Smooth muscle cell (in vitro differentiated cells): ENCODE results near the gene CNOT6. TPM values are rescaled to one million over a fixed set of nuclear protein-coding genes. Genes with fewer than 3 reads are reported as not detected.

ENCODE experiments used
- DNase-seq: peaks from one replicate; lab custom pipeline; 2025; ENCODE audit not compliant: unreplicated experiment; lab: John Stamatoyannopoulos, UW
- H2AFZ ChIP-seq: fragments of 200-600 bp; sonication (generic); 2 replicates; pipeline ENCODE4 v1.6.0; 2016; ENCODE audit warnings: antibody characterized with exemption, low read depth, mild to moderate bottlenecking
- H3F3A ChIP-seq: fragments of 200-600 bp; sonication (generic); 2 replicates; pipeline ENCODE4 v1.6.0; 2017; ENCODE audit warnings: antibody characterized with exemption, low read depth
- H3K27ac ChIP-seq: fragments of 200-600 bp; sonication (generic); 2 replicates; pipeline ENCODE4 v1.5.1; 2016; ENCODE audit warnings: low read depth, mild to moderate bottlenecking
- H3K27me3 ChIP-seq: fragments of 200-600 bp; sonication (generic); 2 replicates; pipeline ENCODE4 v1.6.1; 2016; ENCODE audit warnings: low read depth, mild to moderate bottlenecking
- H3K36me3 ChIP-seq: fragments of 200-600 bp; sonication (generic); 2 replicates; pipeline ENCODE4 v1.5.1; 2016; ENCODE audit warnings: low read depth
- H3K4me1 ChIP-seq: fragments of 200-600 bp; sonication (generic); 2 replicates; pipeline ENCODE4 v1.5.1; 2016; ENCODE audit warnings: low read depth
- H3K4me2 ChIP-seq: fragments of 200-600 bp; sonication (generic); 2 replicates; pipeline ENCODE4 v1.6.0; 2016; ENCODE audit warnings: mild to moderate bottlenecking
- H3K4me3 ChIP-seq: fragments of 200-600 bp; sonication (generic); 2 replicates; pipeline ENCODE4 v1.5.1; 2016; ENCODE audit warnings: mild to moderate bottlenecking
- H3K79me2 ChIP-seq: fragments of 200-600 bp; sonication (generic); 2 replicates; pipeline ENCODE4 v1.6.0; 2016; ENCODE audit warnings: low read depth, mild to moderate bottlenecking
- H3K9ac ChIP-seq: fragments of 200-600 bp; sonication (generic); 2 replicates; pipeline ENCODE4 v1.6.0; 2016; ENCODE audit warnings: low read depth
- H3K9me3 ChIP-seq: fragments of 200-600 bp; sonication (generic); replicated peaks from 2 replicates; pipeline ENCODE4 v1.5.1; 2016; ENCODE audit warnings: low read depth
- H4K20me1 ChIP-seq: fragments of 200-600 bp; sonication (generic); 2 replicates; pipeline ENCODE4 v1.6.0; 2016; ENCODE audit warnings: low read depth
- WGBS: methylation state at CpG from one replicate; pipeline ENCODE4 v1.1.7; 2016; ENCODE audit warnings: low lambda C conversion rate; 5-methylcytosine and 5-hydroxymethylcytosine counted together
- polyA plus RNA-seq: library from polyadenylated mRNA; unstranded; fragments of >200 nt; fragmentation: Nextera tagmentation; extraction: Ambion mirVana; gene quantifications from 2 replicates; pipeline ENCODE4 v1.2.1, GENCODE V29; 2016
- total RNA-seq: library from RNA; depleted of rRNA; stranded (reverse); fragments of >200 nt; gene quantifications from 2 replicates; pipeline ENCODE4 v1.2.3, GENCODE V29; 2014
- TF ChIP-seq, protein P1 (sequence below): fragments of 200-600 bp; sonication (generic); IDR thresholded peaks from 2 replicates; pipeline ENCODE4 v1.5.1; 2017; ENCODE audit warnings: borderline replicate concordance, mild to moderate bottlenecking, antibody characterized with exemption; ENCODE audit not compliant: insufficient read depth, poor library complexity, severe bottlenecking

CNOT6 gene
- total and polyA plus RNA-seq, 2 experiments from 2014 or later: 6.2 to 19.7 TPM

DNA sequence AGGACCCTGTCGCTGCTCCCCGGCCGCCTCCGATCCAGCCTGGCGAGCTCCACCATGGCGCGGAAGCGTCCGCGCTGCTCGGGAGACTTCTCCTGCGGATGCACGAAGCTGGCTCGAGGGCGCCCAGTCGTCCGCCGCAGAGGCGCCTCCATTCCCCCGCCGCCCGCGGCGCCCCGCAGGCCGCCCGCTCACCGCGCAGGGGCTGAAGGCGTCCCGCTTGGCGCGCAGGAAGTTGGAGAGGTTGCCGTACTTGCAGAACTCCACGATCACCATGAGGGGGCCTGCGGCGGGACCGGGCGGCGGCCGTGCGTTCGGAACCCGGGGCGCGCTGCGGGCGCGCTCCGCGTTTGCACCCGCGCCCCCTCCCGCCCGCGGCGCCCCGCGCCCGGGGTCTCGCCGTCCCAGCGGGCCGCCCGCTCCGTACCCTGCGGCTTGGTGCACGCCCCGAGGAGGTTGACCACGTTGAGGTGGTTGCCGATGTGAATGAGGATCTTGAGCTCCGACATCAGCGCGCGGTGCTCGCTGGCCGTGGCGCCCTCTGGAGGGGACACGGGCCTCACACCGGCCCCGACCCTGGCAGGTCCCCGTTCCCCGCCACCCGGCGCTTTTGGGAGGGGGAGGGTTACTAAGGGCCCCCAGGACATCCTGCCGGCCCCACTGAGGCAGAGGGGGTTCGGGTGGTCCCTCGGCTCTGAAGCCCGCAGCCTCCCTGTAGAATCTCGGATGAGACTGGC lies 124.8 kb downstream of the CNOT6 start:
- H3F3A ChIP-seq: no peaks in the 10 kb centered on the region
- TF ChIP-seq, protein P1, sequence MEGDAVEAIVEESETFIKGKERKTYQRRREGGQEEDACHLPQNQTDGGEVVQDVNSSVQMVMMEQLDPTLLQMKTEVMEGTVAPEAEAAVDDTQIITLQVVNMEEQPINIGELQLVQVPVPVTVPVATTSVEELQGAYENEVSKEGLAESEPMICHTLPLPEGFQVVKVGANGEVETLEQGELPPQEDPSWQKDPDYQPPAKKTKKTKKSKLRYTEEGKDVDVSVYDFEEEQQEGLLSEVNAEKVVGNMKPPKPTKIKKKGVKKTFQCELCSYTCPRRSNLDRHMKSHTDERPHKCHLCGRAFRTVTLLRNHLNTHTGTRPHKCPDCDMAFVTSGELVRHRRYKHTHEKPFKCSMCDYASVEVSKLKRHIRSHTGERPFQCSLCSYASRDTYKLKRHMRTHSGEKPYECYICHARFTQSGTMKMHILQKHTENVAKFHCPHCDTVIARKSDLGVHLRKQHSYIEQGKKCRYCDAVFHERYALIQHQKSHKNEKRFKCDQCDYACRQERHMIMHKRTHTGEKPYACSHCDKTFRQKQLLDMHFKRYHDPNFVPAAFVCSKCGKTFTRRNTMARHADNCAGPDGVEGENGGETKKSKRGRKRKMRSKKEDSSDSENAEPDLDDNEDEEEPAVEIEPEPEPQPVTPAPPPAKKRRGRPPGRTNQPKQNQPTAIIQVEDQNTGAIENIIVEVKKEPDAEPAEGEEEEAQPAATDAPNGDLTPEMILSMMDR: peak; percentile 38
- no peaks in the 10 kb centered on the region for H3K4me1 ChIP-seq
- H3K79me2 ChIP-seq: no peaks in the 10 kb centered on the region
- no peak overlapping the region for H3K27ac ChIP-seq
- peak overlapping the region; percentile 80 for H2AFZ ChIP-seq
- no peaks in the 10 kb centered on the region for H4K20me1 ChIP-seq
- DNase-seq: peak; percentile 29
- H3K4me3 ChIP-seq: peak overlapping the region; percentile 57
- 13% methylated on average over 30 of the region's 90 CpGs for WGBS
- no peak overlapping the region for H3K9ac ChIP-seq
- H3K4me2 ChIP-seq: peak overlapping the region; percentile 95
- no peaks in the 10 kb centered on the region for H3K9me3 ChIP-seq
- peaks cover 19% of the 10 kb centered on the region for H3K27me3 ChIP-seq
- H3K36me3 ChIP-seq: no peaks in the 10 kb centered on the region

DNA sequence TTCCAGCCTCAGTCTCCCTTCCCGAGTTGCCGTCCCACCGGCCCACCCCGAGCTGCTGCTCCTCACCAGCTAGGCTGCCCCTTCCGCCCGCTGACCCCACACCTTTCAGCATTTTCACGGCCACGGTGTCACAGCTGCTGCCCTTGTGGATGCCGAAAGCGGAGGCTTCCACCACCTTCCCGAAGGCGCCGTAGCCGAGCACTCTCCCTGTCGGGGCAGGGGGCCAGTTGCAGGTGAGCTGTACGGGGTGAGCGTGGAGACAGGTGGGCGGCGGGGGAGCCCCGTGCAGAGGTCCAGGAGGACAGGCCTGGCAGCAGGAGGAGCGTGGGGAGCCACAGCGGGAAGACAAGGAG lies 125.4 kb downstream of the CNOT6 start:
- H3K27me3 ChIP-seq: peaks cover 19% of the 10 kb centered on the region
- H3K9me3 ChIP-seq: no peaks in the 10 kb centered on the region
- H3K9ac ChIP-seq: no peak overlapping the region
- no peak overlapping the region for H3K27ac ChIP-seq
- no peak overlapping the region for H2AFZ ChIP-seq
- no peaks in the 10 kb centered on the region for H3K4me1 ChIP-seq
- no peaks in the 10 kb centered on the region for H3K79me2 ChIP-seq
- H4K20me1 ChIP-seq: no peaks in the 10 kb centered on the region
- no peak for DNase-seq
- TF ChIP-seq, protein P1: no peak
- no peak overlapping the region for H3K4me3 ChIP-seq
- WGBS: 86% methylated on average over 22 of the region's 22 CpGs
- H3K4me2 ChIP-seq: no peak overlapping the region
- no peaks in the 10 kb centered on the region for H3K36me3 ChIP-seq
- H3F3A ChIP-seq: no peaks in the 10 kb centered on the region

DNA sequence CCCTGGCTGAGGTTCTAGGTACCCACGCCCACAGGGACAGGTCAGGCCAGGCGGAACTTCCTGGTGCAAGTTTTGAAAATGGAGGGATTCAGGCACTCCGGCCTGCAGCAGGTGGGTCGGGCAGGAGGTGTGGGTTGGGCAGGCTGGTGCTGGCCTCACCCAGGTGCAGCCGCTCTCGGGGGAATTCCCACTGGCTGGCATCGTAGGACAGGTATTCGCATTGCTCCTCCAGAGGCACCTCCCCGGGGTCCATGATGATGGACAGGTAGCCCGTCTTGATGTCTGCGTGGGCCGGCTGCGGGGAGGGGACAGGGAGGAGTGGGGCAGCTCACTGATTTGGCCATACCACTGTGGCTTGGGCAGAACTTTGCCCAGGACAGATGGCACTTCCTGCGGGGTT lies 125.8 kb downstream of the CNOT6 start:
- no peaks in the 10 kb centered on the region for H4K20me1 ChIP-seq
- H2AFZ ChIP-seq: no peak overlapping the region
- H3K36me3 ChIP-seq: no peaks in the 10 kb centered on the region
- no peak overlapping the region for H3K4me2 ChIP-seq
- WGBS: 97% methylated on average over 14 of the region's 14 CpGs
- no peaks in the 10 kb centered on the region for H3K9me3 ChIP-seq
- H3K4me1 ChIP-seq: no peaks in the 10 kb centered on the region
- no peaks in the 10 kb centered on the region for H3F3A ChIP-seq
- no peak overlapping the region for H3K4me3 ChIP-seq
- no peak overlapping the region for H3K9ac ChIP-seq
- H3K79me2 ChIP-seq: no peaks in the 10 kb centered on the region
- H3K27me3 ChIP-seq: peaks cover 19% of the 10 kb centered on the region
- TF ChIP-seq, protein P1: no peak
- no peak for DNase-seq
- no peak overlapping the region for H3K27ac ChIP-seq

DNA sequence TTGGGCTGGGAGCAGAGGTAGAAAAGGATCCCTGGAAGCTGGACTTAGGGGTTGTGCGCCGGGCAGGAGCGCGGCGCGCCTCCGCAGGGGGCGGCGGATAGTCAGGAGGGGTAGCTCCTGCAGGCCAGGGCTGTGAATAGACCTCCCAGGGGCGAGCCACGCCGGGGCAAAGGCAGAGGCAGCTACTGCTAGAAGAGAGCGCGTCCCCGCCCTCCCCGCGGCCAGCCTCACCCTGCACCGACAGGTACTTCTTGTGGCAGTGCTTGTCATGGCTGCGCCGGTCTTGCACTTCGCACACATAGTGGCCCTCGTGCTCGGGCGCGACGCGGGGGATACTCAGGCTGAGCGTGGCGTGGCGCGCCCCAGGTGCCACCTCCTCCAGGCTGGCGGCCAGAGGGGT lies 127.1 kb downstream of the CNOT6 start:
- no peak overlapping the region for H3K4me2 ChIP-seq
- no peaks in the 10 kb centered on the region for H3K9me3 ChIP-seq
- H3K79me2 ChIP-seq: no peaks in the 10 kb centered on the region
- no peak overlapping the region for H3K27ac ChIP-seq
- peaks cover 19% of the 10 kb centered on the region for H3K27me3 ChIP-seq
- H3K9ac ChIP-seq: no peak overlapping the region
- DNase-seq: no peak
- no peaks in the 10 kb centered on the region for H4K20me1 ChIP-seq
- no peak overlapping the region for H2AFZ ChIP-seq
- no peaks in the 10 kb centered on the region for H3F3A ChIP-seq
- no peaks in the 10 kb centered on the region for H3K4me1 ChIP-seq
- no peaks in the 10 kb centered on the region for H3K36me3 ChIP-seq
- WGBS: 97% methylated on average over 30 of the region's 32 CpGs
- TF ChIP-seq, protein P1: no peak
- no peak overlapping the region for H3K4me3 ChIP-seq
